NCI-H2029 treated with DMSO at 0.1 percent for 48 hours (cell line): Measurements from ENCODE around the gene DCDC2C.

Experiments
- DNase-seq: peaks from one replicate; lab custom pipeline; 2025; lab: John Stamatoyannopoulos, UW

Gene DCDC2C

GRCh38 chr2:3672861-3673678 is 30.3 kb upstream of the DCDC2C start:
- no peak for DNase-seq

- no peak for DNase-seq
Measured at GRCh38 chr2:3674066-3674845, 29.1 kb upstream of the DCDC2C start.

- no peak for DNase-seq
Measured at GRCh38 chr2:3675687-3676086, 27.7 kb upstream of the DCDC2C start.

- no peak for DNase-seq
Measured at GRCh38 chr2:3677436-3677835, 25.9 kb upstream of the DCDC2C start.

GRCh38 chr2:3678212-3678611 is 25.2 kb upstream of the DCDC2C start:
- no peak for DNase-seq

GRCh38 chr2:3679180-3679579 is 24.2 kb upstream of the DCDC2C start:
- no peak for DNase-seq

GRCh38 chr2:3679616-3680393 is 23.6 kb upstream of the DCDC2C start:
- DNase-seq = no peak

- no peak for DNase-seq
Measured at GRCh38 chr2:3680548-3681345, 22.6 kb upstream of the DCDC2C start.

GRCh38 chr2:3681625-3682024 is 21.8 kb upstream of the DCDC2C start:
- no peak for DNase-seq

GRCh38 chr2:3682811-3683210 is 20.6 kb upstream of the DCDC2C start:
- DNase-seq = no peak

- DNase-seq = no peak
Measured at GRCh38 chr2:3683748-3684454, 19.5 kb upstream of the DCDC2C start.

- no peak for DNase-seq
Measured at GRCh38 chr2:3689998-3690748, 13.2 kb upstream of the DCDC2C start.

- no peak for DNase-seq
Measured at GRCh38 chr2:3692375-3692774, 11.0 kb upstream of the DCDC2C start.

GRCh38 chr2:3696545-3696944 is 6.8 kb upstream of the DCDC2C start:
- DNase-seq = no peak

GRCh38 chr2:3701071-3701470 is 2.3 kb upstream of the DCDC2C start:
- DNase-seq = no peak

- no peak for DNase-seq
Measured at GRCh38 chr2:3703757-3704355, 481 bp downstream of the DCDC2C start.

- no peak for DNase-seq
Measured at GRCh38 chr2:3704692-3705091, 1.3 kb downstream of the DCDC2C start.

- DNase-seq = no peak
Measured at GRCh38 chr2:3705782-3706181, 2.4 kb downstream of the DCDC2C start.

- no peak for DNase-seq
Measured at GRCh38 chr2:3706892-3707291, 3.5 kb downstream of the DCDC2C start.

- no peak for DNase-seq
Measured at GRCh38 chr2:3708576-3708975, 5.2 kb downstream of the DCDC2C start.
